GM12873 (cell line): Measurements from ENCODE around the gene ZHX3.

Source experiments
- CTCF ChIP-seq: IDR thresholded peaks from 2 replicates; pipeline ENCODE4 v1.5.1; 2012; ENCODE audit warnings: low read depth, mild to moderate bottlenecking, moderate library complexity, low read length, control low read depth; ENCODE audit not compliant: insufficient read depth; ENCODE audit errors: missing control alignments

Gene ZHX3

DNA sequence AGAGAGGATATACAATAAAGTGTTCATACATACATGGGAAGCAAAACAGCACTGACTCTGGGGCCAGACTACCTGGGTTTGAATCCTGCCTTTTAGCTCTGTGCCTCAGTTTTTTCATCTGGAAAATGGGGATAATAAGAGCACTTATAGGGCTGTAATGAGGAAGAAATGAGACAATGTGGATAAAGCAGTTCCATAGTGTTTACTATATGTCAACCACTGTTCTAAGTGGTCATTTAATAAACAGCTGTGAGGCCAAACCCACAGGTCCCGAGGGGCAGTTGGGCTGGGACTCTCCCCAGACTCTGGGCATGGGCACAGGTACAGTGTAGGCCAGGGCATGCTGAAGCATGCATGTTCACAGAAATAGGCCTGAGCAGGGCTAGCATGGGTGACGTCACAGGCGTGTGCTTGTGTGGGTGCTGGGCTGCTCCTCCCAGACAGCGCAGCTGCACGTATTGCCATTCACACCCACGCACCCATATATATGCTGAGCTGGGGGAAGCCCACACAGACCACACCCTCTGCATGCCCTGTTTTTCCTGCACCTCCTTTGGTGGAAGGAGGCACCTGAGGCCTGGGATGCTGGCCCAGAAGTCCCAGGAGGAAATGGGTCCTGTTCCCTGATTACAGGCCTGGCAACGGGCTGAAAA is 183.7 kb downstream of the ZHX3 start:
- no peak for TF ChIP-seq CTCF

DNA sequence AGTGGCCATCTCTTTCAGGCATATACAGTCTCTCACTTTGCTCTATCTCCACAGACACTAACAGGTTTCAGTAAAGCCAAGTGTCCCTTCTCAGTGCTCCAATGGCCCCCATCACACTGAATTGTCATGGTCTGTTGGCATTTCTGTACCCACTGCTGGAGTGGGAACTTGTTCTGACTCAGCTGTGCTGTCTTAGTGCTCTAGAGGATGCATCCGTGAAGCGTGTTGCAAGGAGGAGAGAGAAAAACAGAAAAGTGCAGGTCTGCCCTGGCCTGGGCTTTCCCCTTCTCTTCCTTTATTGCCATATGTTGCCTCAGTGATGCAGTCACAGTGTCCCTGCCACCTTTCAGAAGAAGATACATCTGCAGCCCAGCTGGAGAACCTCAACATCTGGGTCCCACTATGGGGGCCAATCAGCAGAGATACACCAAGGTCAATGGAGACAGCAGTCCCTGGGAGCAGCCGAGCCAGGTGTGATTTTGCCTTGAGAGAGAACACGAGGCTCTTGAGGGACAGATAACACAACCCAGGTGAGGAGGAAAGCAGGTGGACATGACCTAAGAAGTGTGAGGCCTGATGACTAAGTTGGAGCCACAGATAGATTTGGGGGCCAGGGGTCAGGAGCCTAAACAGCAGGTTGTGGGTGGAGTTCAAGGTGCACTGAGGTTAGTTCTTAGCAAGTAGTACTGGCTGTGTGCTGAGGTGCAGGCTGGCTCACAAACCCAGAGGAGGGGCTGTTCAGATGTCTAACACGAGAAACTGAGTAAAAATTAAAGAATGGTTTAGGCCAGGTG is 185.7 kb downstream of the ZHX3 start:
- no peak for TF ChIP-seq CTCF
